GM12891 (cell line): ENCODE results near the gene LCE2A.

ENCODE experiments used
- PAX5 ChIP-seq: IDR thresholded peaks from 2 replicates; pipeline ENCODE4 v1.6.1; 2011; ENCODE audit warnings: low read length, moderate library complexity, mild to moderate bottlenecking; ENCODE audit not compliant: insufficient read depth, severe bottlenecking
- POLR2A ChIP-seq: IDR thresholded peaks from 2 replicates; pipeline ENCODE4 v1.6.1; 2011; ENCODE audit warnings: low read depth, low read length, control low read depth
- POLR2AphosphoS5 ChIP-seq: IDR thresholded peaks from 2 replicates; pipeline ENCODE4 v1.6.1; 2011; ENCODE audit warnings: low read depth, low read length, control low read depth
- POU2F2 ChIP-seq: IDR thresholded peaks from 2 replicates; pipeline ENCODE4 v1.6.1; 2011; ENCODE audit warnings: low read depth, mild to moderate bottlenecking, control low read depth, low read length, moderate library complexity
- TAF1 ChIP-seq: IDR thresholded peaks from 2 replicates; pipeline ENCODE4 v1.6.1; 2011; ENCODE audit warnings: low read depth, low read length, control low read depth

DNA sequence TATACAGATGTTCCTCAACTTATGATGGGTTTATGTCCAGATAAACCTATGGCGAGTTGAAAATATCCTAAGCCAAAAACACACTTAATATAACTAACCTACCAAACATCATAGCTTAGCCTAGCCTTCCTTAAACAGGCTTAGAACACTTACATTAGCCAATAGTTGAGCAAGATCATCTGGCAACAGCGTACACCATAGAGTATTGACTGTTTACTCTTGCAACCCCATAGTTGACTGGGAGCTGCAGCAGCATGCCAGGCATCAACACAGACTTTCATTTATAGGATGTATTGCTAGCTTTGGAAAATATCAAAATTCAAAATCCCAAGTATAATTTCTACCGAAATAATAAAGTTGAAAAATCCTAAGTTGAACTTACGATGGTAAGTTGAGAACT lies 40.5 kb upstream of the LCE2A start:
- no peak for TF ChIP-seq POU2F2
- TF ChIP-seq POLR2A, result no peak
- no peak for TF ChIP-seq POLR2AphosphoS5
- TF ChIP-seq PAX5, result no peak
- no peak for TF ChIP-seq TAF1
